HG02678 (cell line): ENCODE data around the gene SOAT1.
A peak's percentile ranks its signal among the peaks of the same experiment; 100 is the strongest.
"Not testable (repeated sequence)": the region's sequence is repeated elsewhere in the genome, so short reads cannot be mapped to it uniquely, and the experiment has no call there.

Experiments
- ATAC-seq: cut with Tn5 transposase; IDR thresholded peaks from one replicate; pipeline ENCODE4 v1.9.1; 2021; ENCODE audit warnings: mild to moderate bottlenecking, moderate library complexity; ENCODE audit not compliant: unreplicated experiment

Gene SOAT1

GRCh38 chr1:179342740-179343404, 49.3 kb downstream of the SOAT1 start:
- ATAC-seq, result no peak

- ATAC-seq, result no peak
Measured at GRCh38 chr1:179351281-179351680, 57.7 kb downstream of the SOAT1 start.

GRCh38 chr1:179352236-179352635, 58.6 kb downstream of the SOAT1 start:
- no peak for ATAC-seq

- ATAC-seq, result no peak
Measured at GRCh38 chr1:179353546-179353945, 59.9 kb downstream of the SOAT1 start.

- ATAC-seq, result not testable (repeated sequence)
Measured at GRCh38 chr1:179361631-179362030, 68.0 kb downstream of the SOAT1 start.

GRCh38 chr1:179365342-179366092, 71.9 kb downstream of the SOAT1 start, which contains the start of gene AXDND1:
Gene AXDND1, plus strand, starts transcription at chr1:179365971. Its CDS starts 539 bp downstream, at chr1:179366510.
- ATAC-seq, result peak; percentile 99

GRCh38 chr1:179366093-179366800, 72.7 kb downstream of the SOAT1 start:
- ATAC-seq, result peak; percentile 33

GRCh38 chr1:179369751-179370341, 76.2 kb downstream of the SOAT1 start:
- no peak for ATAC-seq

- ATAC-seq, result no peak
Measured at GRCh38 chr1:179372160-179372559, 78.6 kb downstream of the SOAT1 start.

GRCh38 chr1:179376223-179376622, 82.6 kb downstream of the SOAT1 start:
- ATAC-seq, result no peak

GRCh38 chr1:179380299-179380698, 86.7 kb downstream of the SOAT1 start:
- ATAC-seq, result no peak

GRCh38 chr1:179384027-179384426, 90.4 kb downstream of the SOAT1 start:
- ATAC-seq, result no peak

- ATAC-seq, result no peak
Measured at GRCh38 chr1:179385510-179385909, 91.9 kb downstream of the SOAT1 start.

- ATAC-seq, result no peak
Measured at GRCh38 chr1:179393721-179394120, 100.1 kb downstream of the SOAT1 start.

GRCh38 chr1:179399399-179399798, 105.8 kb downstream of the SOAT1 start:
- not testable (repeated sequence) for ATAC-seq
